Adrenal gland (tissue), 12 donors: ENCODE results near the gene UBQLNL. TPM values are rescaled to one million over a fixed set of nuclear protein-coding genes. Genes with fewer than 3 reads are reported as not detected.

ENCODE experiments used
- DNase-seq, 7 donors: peaks; one replicate each; pipeline ENCODE4 v3.0.0-alpha.2; 2019 to 2020
- H3K27ac ChIP-seq, 5 donors: fragments of 200-600 bp; sonication (generic) in 4 of 5; 1 replicate in 3 of 5; 2 replicates in 2 of 5; pipeline versions ENCODE4 v1.5.1 to v1.8.0; 2016 to 2020; ENCODE audit warnings: mild to moderate bottlenecking in 1 of 5
- H3K27me3 ChIP-seq: fragments of 200-600 bp; 2 replicates; pipeline ENCODE4 v1.8.0; 2021
- H3K36me3 ChIP-seq, 2 donors: fragments of 200-600 bp; replicated peaks in 1 of 2; 1 replicate in 1 of 2; 2 replicates in 1 of 2; pipeline versions ENCODE4 v1.5.1 to v1.8.0; 2018 to 2022
- H3K4me1 ChIP-seq, 2 donors: fragments of 200-600 bp; replicated peaks in 1 of 2; 1 replicate in 1 of 2; 2 replicates in 1 of 2; pipeline versions ENCODE4 v1.5.1 to v1.8.0; 2018 to 2021
- H3K4me3 ChIP-seq, 4 donors: fragments of 200-600 bp; sonication (generic) in 3 of 4; one replicate each; pipeline ENCODE4 v1.5.1; 2016 to 2018
- H3K9me3 ChIP-seq, 3 donors: fragments of 200-600 bp; sonication (generic) in 1 of 3; replicated peaks in 1 of 3; 1 replicate in 2 of 3; 2 replicates in 1 of 3; pipeline versions ENCODE4 v1.5.1 to v1.8.0; 2016 to 2021
- CTCF ChIP-seq, 6 experiments: fragments of 450-650 bp in 4 of 6; fragments of 200-600 bp in 2 of 6; sonication (generic) in 1 of 6; IDR thresholded peaks; 1 replicate in 5 of 6; 2 replicates in 1 of 6; pipeline versions ENCODE4 v1.5.1 to v1.8.0; 2016 to 2021; ENCODE audit warnings: antibody characterized with exemption in 6 of 6, mild to moderate bottlenecking in 2 of 6, moderate library complexity in 1 of 6
- POLR2A ChIP-seq, 2 donors: fragments of 450-650 bp; IDR thresholded peaks; one replicate each; pipeline ENCODE4 v1.6.1; 2017; ENCODE audit warnings: antibody characterized with exemption in 2 of 2, mild to moderate bottlenecking in 2 of 2, moderate library complexity in 1 of 2
- WGBS, 4 donors: extraction: QIAGEN DNeasy Blood & Tissue Kit in 2 of 4; methylation state at CpG; one replicate each; pipeline versions ENCODE4 v1.1.5 to v1.1.7; 2013 to 2017; 5-methylcytosine and 5-hydroxymethylcytosine counted together
- intact Hi-C, 2 donors: fragments of 100-400 bp; cut with DNase I; formaldehyde crosslinking; loops; one replicate each; pipeline versions ENCODE4 v1.14.1 to v1.15.0; 2022 to 2023
- polyA plus RNA-seq, 3 donors: library from polyadenylated mRNA; stranded (reverse); fragments of 200-250 nt in 2 of 3; fragments of 350-450 nt in 1 of 3; fragmentation: Illumina TruSeq in 1 of 3; extraction: RNeasy Lipid Tissue Mini Kit (QIAGEN cat#74804) in 1 of 3; gene quantifications; one replicate each; pipeline ENCODE4 v1.2.3, GENCODE V29; 2013 to 2014
- total RNA-seq, 9 donors: library from RNA; depleted of rRNA in 4 of 9; stranded (reverse); fragments of >200 nt in 4 of 9; fragments of 120-200 nt in 1 of 9; fragmentation: NEBNext Ultra II Directional in 1 of 9; extraction: Animal tissue kit (Norgen Biotek cat#: 25700) in 1 of 9; gene quantifications; one replicate each; pipeline versions ENCODE4 v1.1.0 to v1.2.4, GENCODE V29; 2013 to 2023
- donor health status: healthy with polysubstance abuse.
- donor health status: Bipolar disorder and iron deficiency.
- donor health status: DM: yes; HTN: yes; CAD: no.
- donor health status: DM: no; HTN: no; CAD: no.
- donor health status: DM: no; HTN: no; CAD: no.
- donor health status: DM: yes; HTN: yes; CAD: no.

UBQLNL gene
- total and polyA plus RNA-seq, 12 donors = 0.26 to 1.4 (median 0.69) TPM; not detected in 1

DNA sequence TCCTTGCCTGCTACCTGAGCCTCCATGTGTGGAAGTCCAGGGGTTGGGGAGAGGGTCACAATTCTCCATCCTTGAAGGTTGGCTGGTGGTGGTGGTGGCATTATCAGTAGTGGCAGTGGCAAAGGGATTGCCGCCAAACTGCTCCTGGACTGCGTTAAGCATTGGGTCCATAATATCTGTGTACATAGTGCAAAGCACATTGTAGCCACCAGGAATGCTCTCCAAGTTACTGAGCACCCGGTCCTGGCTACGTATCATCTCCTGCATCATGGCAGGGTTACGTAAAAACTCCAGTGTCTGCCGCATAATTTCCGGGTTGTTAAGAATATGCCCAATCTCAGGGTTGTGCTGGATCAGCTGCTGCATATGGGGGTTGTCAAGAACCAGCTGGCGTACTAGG lies 7.9 kb downstream of the UBQLNL start:
- intact Hi-C loops = no loop called here
- Histone ChIP-seq H3K4me3 (no peak overlapping the region), H3K4me1 (no peaks in the 10 kb centered on the region), H3K9me3 (no peaks in the 10 kb centered on the region), H3K36me3 (no peaks in the 10 kb centered on the region), H3K27me3 (no peaks in the 10 kb centered on the region), H3K27ac (no peak overlapping the region)
- TF ChIP-seq POLR2A (IDR thresholded peaks at IDR 0.05) (no peak), CTCF (IDR thresholded peaks at IDR 0.05) (no peak)
- 87 to 96% (median 90%) methylated on average over 8 of the region's 8 CpGs for WGBS, 4 donors
- DNase-seq = no peak

GRCh38 chr11:5507933-5508305 lies 8.6 kb downstream of the UBQLNL start:
- Histone ChIP-seq H3K4me3 (no peak overlapping the region), H3K4me1 (no peaks in the 10 kb centered on the region), H3K9me3 (no peaks in the 10 kb centered on the region), H3K36me3 (no peaks in the 10 kb centered on the region), H3K27ac (no peak overlapping the region), H3K27me3 (no peaks in the 10 kb centered on the region)
- TF ChIP-seq POLR2A (IDR thresholded peaks at IDR 0.05) (no peak), CTCF (IDR thresholded peaks at IDR 0.05) (no peak)
- intact Hi-C loops = no loop called here
- WGBS, 4 donors = 66 to 84% (median 74%) methylated on average over 5 to 6 of the region's 6 CpGs
- DNase-seq = peak in 1 of 7 donors; percentile 26

DNA sequence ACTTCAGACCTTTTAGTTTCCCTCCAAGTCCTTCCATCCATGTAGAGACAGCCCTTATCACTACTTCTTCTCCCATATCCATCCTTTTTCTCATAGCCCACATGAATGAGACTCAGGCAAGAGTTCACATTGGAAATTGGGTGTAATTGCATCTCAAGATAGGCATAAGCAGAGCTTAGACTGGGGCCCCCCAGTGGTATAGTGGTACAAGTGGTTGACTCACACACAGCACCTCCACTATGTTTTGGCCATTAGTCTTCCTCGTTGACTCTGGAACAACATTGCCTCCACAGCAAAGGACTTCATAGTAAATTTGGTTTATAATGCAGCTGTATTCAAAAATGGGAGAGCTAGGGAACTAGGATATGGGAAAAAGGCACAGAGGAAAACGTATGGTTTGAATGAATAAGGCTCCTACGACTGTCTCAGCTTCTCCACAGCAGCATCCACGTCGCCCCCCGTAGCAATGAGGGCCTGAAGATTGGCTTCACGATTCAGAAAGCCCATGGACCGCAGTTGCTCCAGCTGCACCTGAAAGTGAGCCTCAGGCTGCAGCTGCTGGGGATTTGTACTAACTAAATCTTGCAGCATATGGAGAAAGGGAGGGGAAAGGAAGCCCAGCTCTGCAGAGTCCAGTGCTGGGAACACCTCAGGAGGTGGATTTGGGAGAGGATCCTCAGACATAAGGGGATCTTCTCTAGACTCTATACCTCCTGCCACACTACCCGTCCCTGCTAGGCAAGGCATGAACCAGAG lies 9.1 kb downstream of the UBQLNL start:
- WGBS, 4 donors = 71 to 82% (median 77%) methylated on average over 9 of the region's 9 CpGs
- no peak overlapping the region for H3K27ac ChIP-seq
- no peak for DNase-seq
- TF ChIP-seq POLR2A (IDR thresholded peaks at IDR 0.05) (no peak), CTCF (IDR thresholded peaks at IDR 0.05) (no peak)
- H3K4me3 ChIP-seq = no peak overlapping the region
- H3K4me1 ChIP-seq = no peaks in the 10 kb centered on the region
- intact Hi-C loops = no loop called here
- H3K9me3 ChIP-seq = no peaks in the 10 kb centered on the region
- no peaks in the 10 kb centered on the region for H3K36me3 ChIP-seq
- no peaks in the 10 kb centered on the region for H3K27me3 ChIP-seq

DNA sequence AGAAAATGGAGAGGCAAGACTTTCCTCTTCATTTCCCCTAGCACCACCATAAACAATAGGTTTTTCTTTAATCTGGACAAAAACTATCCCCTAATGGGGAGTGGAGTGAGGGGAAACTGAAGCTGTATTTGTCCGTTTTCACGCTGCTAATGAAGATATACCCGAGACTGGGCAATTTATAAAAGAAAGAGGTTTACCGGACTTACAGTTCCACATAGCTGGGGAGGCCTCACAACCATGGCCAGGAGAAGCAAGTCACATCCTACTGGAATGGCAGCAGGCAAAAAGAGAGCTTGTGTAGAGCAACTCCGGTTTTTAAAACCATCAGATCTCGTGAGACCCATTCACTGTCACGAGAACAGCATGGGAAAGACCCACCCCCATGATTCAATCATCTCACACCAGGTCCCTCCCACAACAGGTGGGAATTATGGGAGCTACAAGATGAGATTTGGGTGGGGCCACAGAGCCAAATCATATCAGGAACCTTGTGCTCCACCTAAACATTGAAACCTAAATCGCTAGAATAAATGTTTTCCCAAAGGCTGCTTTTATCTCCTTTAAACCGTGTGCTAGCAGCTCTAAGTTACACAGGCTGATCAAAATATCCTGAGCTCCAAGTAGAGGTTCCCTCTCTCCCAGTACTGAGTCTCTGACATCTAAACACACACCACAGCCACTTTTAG lies 11.0 kb downstream of the UBQLNL start:
- no peaks in the 10 kb centered on the region for H3K27me3 ChIP-seq
- no peak overlapping the region for H3K4me3 ChIP-seq
- WGBS, 4 donors = 82 to 92% (median 88%) methylated on average over 9 of the region's 9 CpGs
- TF ChIP-seq POLR2A (IDR thresholded peaks at IDR 0.05) (no peak), CTCF (IDR thresholded peaks at IDR 0.05) (no peak)
- H3K4me1 ChIP-seq = no peaks in the 10 kb centered on the region
- H3K9me3 ChIP-seq = no peaks in the 10 kb centered on the region
- DNase-seq = no peak
- intact Hi-C loops = no loop called here
- H3K36me3 ChIP-seq = no peaks in the 10 kb centered on the region
- no peak overlapping the region for H3K27ac ChIP-seq
